VCaP (cell line): ENCODE measurements around the gene SOS1.

Source experiments
- H3K27ac ChIP-seq: fragments of 450-650 bp; 2 replicates; pipeline ENCODE4 v1.5.1; 2017
- CTCF ChIP-seq: fragments of 450-650 bp; conservative IDR thresholded peaks from 2 replicates; pipeline ENCODE4 v1.5.1; 2017; ENCODE audit warnings: mild to moderate bottlenecking, moderate library complexity

SOS1 gene

GRCh38 chr2:39109537-39109936 is 11.3 kb downstream of the SOS1 start:
- no peak for TF ChIP-seq CTCF
- no peak overlapping the region for H3K27ac ChIP-seq

- no peak for TF ChIP-seq CTCF
- H3K27ac ChIP-seq, result no peak overlapping the region
Observed at GRCh38 chr2:39108377-39108776, 12.5 kb downstream of the SOS1 start.

DNA sequence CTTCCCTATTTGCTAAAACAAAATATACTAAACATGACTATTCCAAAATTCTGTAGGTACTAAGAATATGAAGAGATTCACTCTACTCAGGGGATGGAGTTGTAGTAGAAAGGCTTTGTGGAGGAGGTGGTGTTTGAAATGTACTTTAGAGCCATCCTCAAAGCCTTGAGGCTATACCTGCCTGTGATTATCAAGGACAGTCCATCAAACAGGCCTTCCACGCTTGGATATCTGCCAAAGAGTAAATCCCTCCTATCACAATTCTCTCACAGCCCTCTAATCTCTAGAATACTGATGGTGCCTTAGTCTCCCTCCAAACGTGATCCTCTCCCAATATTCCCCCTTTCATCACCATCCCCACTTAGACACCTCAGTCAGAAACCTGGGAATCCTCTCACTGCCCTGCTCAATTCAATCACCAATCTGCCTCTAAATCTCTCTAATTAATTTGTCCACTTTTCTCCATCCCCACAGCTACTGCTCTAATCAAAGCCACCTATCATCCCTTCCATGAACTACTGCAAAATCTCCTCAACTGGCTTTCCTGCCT is 13.1 kb downstream of the SOS1 start:
- no peak for TF ChIP-seq CTCF
- no peak overlapping the region for H3K27ac ChIP-seq

- TF ChIP-seq CTCF, result no peak
Observed at GRCh38 chr2:39107156-39107555, 13.7 kb downstream of the SOS1 start.

DNA sequence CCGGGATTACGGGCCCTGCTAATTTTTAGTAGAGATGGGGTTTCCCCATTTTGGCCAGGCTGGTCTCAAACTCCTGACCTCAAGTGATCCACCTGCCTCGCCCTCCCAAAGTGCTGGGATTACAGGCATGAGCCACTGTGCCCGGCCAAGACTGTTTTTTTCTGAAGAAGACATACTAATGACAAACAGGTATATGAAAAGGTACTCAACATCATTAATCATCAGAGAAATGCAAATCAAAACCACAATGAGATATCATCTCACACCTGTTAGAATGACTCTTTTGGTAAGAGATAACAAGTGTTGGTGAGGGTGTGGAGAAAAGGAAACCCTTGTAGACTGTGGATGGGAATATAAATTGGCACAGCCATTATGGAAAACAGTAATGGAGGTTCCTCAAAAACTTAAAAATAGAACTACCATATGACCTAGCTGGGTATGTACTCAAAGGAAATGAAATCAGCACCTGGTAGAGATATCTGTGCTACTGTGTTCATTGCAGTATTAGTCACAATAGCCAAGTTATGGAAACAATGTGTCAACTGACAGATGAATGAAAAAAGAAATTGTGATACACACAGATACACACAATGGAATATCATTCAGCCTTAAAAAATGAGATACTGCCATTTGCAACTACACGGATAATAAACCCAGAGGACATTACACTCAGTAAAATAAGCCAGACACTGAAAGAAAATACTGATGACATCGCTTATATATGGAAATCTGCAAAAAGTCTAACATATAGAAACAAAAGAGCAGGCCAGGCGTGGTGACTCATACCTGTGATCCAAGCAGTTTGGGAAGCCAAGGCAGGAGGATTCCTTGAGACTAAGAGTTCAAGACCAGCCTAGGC is 20.8 kb downstream of the SOS1 start:
- no peak overlapping the region for H3K27ac ChIP-seq
- no peak for TF ChIP-seq CTCF

More at GRCh38 chr2:39107156-39107555, 13.7 kb downstream of the SOS1 start:
- H3K27ac ChIP-seq, result no peak overlapping the region

- no peak for TF ChIP-seq CTCF
- no peak overlapping the region for H3K27ac ChIP-seq
Observed at GRCh38 chr2:39099310-39099869, 21.5 kb downstream of the SOS1 start.

GRCh38 chr2:39095624-39096023 is 25.2 kb downstream of the SOS1 start:
- TF ChIP-seq CTCF, result no peak
- H3K27ac ChIP-seq, result no peak overlapping the region
